H1 (cell line): Measurements from ENCODE around the gene ELFN1. TPM values are rescaled to one million over a fixed set of nuclear protein-coding genes. Genes with fewer than 3 reads are reported as not detected.

Experiments
- CTCF ChIA-PET: fragments of 300-600 bp; sonication (Branson Sonifier 250); formaldehyde crosslinking; loops from one replicate; lab custom pipeline; 2021; ENCODE audit not compliant: partially characterized antibody; lab: Charles Lee
- POLR2A ChIA-PET: fragments of 300-600 bp; sonication (Branson Sonifier 250); formaldehyde crosslinking; loops from one replicate; lab custom pipeline; 2021; ENCODE audit warnings: inconsistent platforms; ENCODE audit not compliant: partially characterized antibody; lab: Charles Lee
- DNase-seq, 2 experiments: peaks; one replicate each; pipeline versions ENCODE4 v3.0.0 to v3.0.0-alpha.2; 2010 to 2022; ENCODE audit warnings: low spot score in 2 of 2, low read depth in 1 of 2, mixed read lengths in 1 of 2
- FAIRE-seq: peaks from 2 replicates; lab custom pipeline; 2011; peaks lifted over from hg19 to GRCh38; lab: Jason Lieb, UNC
- H2AFZ ChIP-seq: 2 replicates; pipeline ENCODE4 v1.8.1; 2012; ENCODE audit warnings: low read length, inconsistent platforms
- H2AK5ac ChIP-seq: 2 replicates; pipeline ENCODE4 v1.6.1; 2013; ENCODE audit warnings: low read depth, low read length
- H2BK120ac ChIP-seq: replicated peaks from 2 replicates; pipeline ENCODE3; 2013; ENCODE audit warnings: low read depth, low read length, inconsistent platforms
- H2BK12ac ChIP-seq: 2 replicates; pipeline ENCODE4 v1.6.1; 2013; ENCODE audit warnings: low read depth, low read length
- H2BK15ac ChIP-seq: 2 replicates; pipeline ENCODE4 v1.6.1; 2013; ENCODE audit warnings: low read length
- H2BK20ac ChIP-seq: 2 replicates; pipeline ENCODE4 v1.6.1; 2013; ENCODE audit warnings: low read length
- H2BK5ac ChIP-seq: 2 replicates; pipeline ENCODE4 v1.6.1; 2013; ENCODE audit warnings: low read depth, low read length
- H3K14ac ChIP-seq: 2 replicates; pipeline ENCODE4 v1.6.1; 2013; ENCODE audit warnings: inconsistent platforms; ENCODE audit not compliant: insufficient read length
- H3K18ac ChIP-seq: 2 replicates; pipeline ENCODE4 v1.6.1; 2013; ENCODE audit warnings: low read length; ENCODE audit errors: extremely low read depth
- H3K23ac ChIP-seq: 2 replicates; pipeline ENCODE4 v1.6.1; 2013; ENCODE audit warnings: inconsistent platforms; ENCODE audit not compliant: insufficient read length
- H3K23me2 ChIP-seq: 2 replicates; pipeline ENCODE4 v1.6.1; 2013; ENCODE audit warnings: low read depth, low read length
- H3K27ac ChIP-seq: 2 replicates; pipeline ENCODE4 v1.6.1; 2011; ENCODE audit warnings: low read depth, low read length, inconsistent platforms
- H3K27me3 ChIP-seq, 4 experiments: replicated peaks in 1 of 4; 1 replicate in 1 of 4; 2 replicates in 3 of 4; pipeline versions ENCODE4 v1.6.1 to v1.8.1; 2011 to 2013; ENCODE audit warnings: low read length in 3 of 4, mild to moderate bottlenecking in 3 of 4, inconsistent platforms in 2 of 4, mixed read lengths in 2 of 4, moderate library complexity in 1 of 4; ENCODE audit not compliant: control insufficient read depth in 3 of 4, insufficient read depth in 3 of 4; ENCODE audit errors: extremely low read depth in 1 of 4
- H3K36me3 ChIP-seq, 4 experiments: 2 replicates each; pipeline versions ENCODE4 v1.6.1 to v1.8.1; 2011 to 2013; ENCODE audit warnings: mild to moderate bottlenecking in 4 of 4, low read length in 3 of 4, moderate library complexity in 2 of 4, control low read depth in 1 of 4, inconsistent platforms in 1 of 4; ENCODE audit not compliant: insufficient read depth in 4 of 4, control insufficient read depth in 2 of 4
- H3K4ac ChIP-seq: replicated peaks from 2 replicates; pipeline ENCODE3; 2013; ENCODE audit warnings: low read length, low read depth, mixed read lengths, inconsistent platforms; ENCODE audit not compliant: insufficient read length
- H3K4me1 ChIP-seq, 4 experiments: replicated peaks in 1 of 4; 1 replicate in 1 of 4; 2 replicates in 3 of 4; pipeline versions ENCODE4 v1.6.1 to v1.8.1; 2011 to 2013; ENCODE audit warnings: low read length in 3 of 4, inconsistent platforms in 2 of 4, mixed read lengths in 1 of 4; ENCODE audit not compliant: insufficient read depth in 4 of 4, control insufficient read depth in 3 of 4
- H3K4me2 ChIP-seq, 2 experiments: 2 replicates each; pipeline versions ENCODE4 v1.6.1 to v1.8.1; 2011 to 2013; ENCODE audit warnings: low read depth in 2 of 2, low read length in 2 of 2, control low read depth in 1 of 2, inconsistent platforms in 1 of 2, mild to moderate bottlenecking in 1 of 2; ENCODE audit not compliant: insufficient read depth in 1 of 2
- H3K4me3 ChIP-seq, 4 experiments: fragments of 200-600, 300-600 bp in 1 of 4; sonication (generic), shearing (Covaris generic), sonication (Bioruptor Twin) in 1 of 4; 2 replicates each; pipeline versions ENCODE4 v1.5.1 to v1.8.1; 2011 to 2016; ENCODE audit warnings: low read length in 4 of 4, low read depth in 3 of 4, control low read depth in 2 of 4, inconsistent platforms in 2 of 4, mild to moderate bottlenecking in 2 of 4, mixed read lengths in 1 of 4, moderate library complexity in 1 of 4; ENCODE audit not compliant: insufficient read depth in 2 of 4; ENCODE audit errors: extremely low read depth in 1 of 4
- H3K56ac ChIP-seq: replicated peaks from 2 replicates; pipeline ENCODE3; 2013; ENCODE audit warnings: low read depth, mild to moderate bottlenecking, mixed read lengths, low read length, inconsistent platforms; ENCODE audit not compliant: insufficient read length
- H3K79me1 ChIP-seq: 2 replicates; pipeline ENCODE4 v1.6.1; 2013; ENCODE audit warnings: low read depth, low read length, control low read depth
- H3K79me2 ChIP-seq, 2 experiments: 2 replicates each; pipeline versions ENCODE4 v1.6.1 to v1.8.1; 2012 to 2013; ENCODE audit warnings: low read length in 2 of 2, mild to moderate bottlenecking in 2 of 2, inconsistent platforms in 1 of 2; ENCODE audit not compliant: insufficient read depth in 2 of 2, control insufficient read depth in 1 of 2
- H3K9ac ChIP-seq, 4 experiments: replicated peaks in 1 of 4; 1 replicate in 1 of 4; 2 replicates in 3 of 4; pipeline versions ENCODE4 v1.6.1 to v1.8.1; 2011 to 2013; ENCODE audit warnings: low read depth in 3 of 4, low read length in 3 of 4, control low read depth in 2 of 4, mild to moderate bottlenecking in 2 of 4, moderate library complexity in 2 of 4, inconsistent platforms in 1 of 4; ENCODE audit errors: extremely low read depth in 1 of 4
- H3K9me3 ChIP-seq, 2 experiments: 2 replicates each; pipeline versions ENCODE4 v1.6.1 to v1.8.1; 2012 to 2013; ENCODE audit warnings: mild to moderate bottlenecking in 2 of 2, moderate library complexity in 2 of 2, control low read depth in 1 of 2, inconsistent platforms in 1 of 2, low read depth in 1 of 2, low read length in 1 of 2, mixed read lengths in 1 of 2; ENCODE audit not compliant: insufficient read depth in 2 of 2
- H4K20me1 ChIP-seq, 2 experiments: replicated peaks in 1 of 2; 2 replicates each; pipeline versions ENCODE3 to v1.8.1; 2011 to 2013; ENCODE audit warnings: inconsistent platforms in 2 of 2, low read length in 2 of 2, mild to moderate bottlenecking in 1 of 2; ENCODE audit not compliant: insufficient read depth in 2 of 2, control insufficient read depth in 1 of 2
- H4K5ac ChIP-seq: 2 replicates; pipeline ENCODE4 v1.6.1; 2013; ENCODE audit warnings: low read length, low read depth, mixed read lengths, inconsistent platforms; ENCODE audit not compliant: insufficient read length
- H4K8ac ChIP-seq: 2 replicates; pipeline ENCODE4 v1.8.0; 2013; ENCODE audit warnings: mild to moderate bottlenecking, moderate library complexity, low read length, inconsistent platforms; ENCODE audit not compliant: insufficient read depth; ENCODE audit errors: extremely low read depth
- H4K91ac ChIP-seq: replicated peaks from 2 replicates; pipeline ENCODE3; 2013; ENCODE audit warnings: low read length, mixed read lengths, inconsistent platforms; ENCODE audit not compliant: insufficient read length
- GTF2F1 ChIP-seq: IDR thresholded peaks from 2 replicates; pipeline ENCODE4 v1.6.1; 2012; ENCODE audit warnings: low read depth, low read length, improper control_type of control experiment, borderline replicate concordance
- POU5F1 ChIP-seq: IDR thresholded peaks from 2 replicates; pipeline ENCODE4 v1.6.1; 2011; ENCODE audit warnings: low read depth, mild to moderate bottlenecking, low read length, moderate library complexity
- RAD21 ChIP-seq, 2 experiments: IDR thresholded peaks in 1 of 2; conservative IDR thresholded peaks in 1 of 2; 2 replicates each; pipeline ENCODE4 v1.6.1; 2011; ENCODE audit warnings: low read depth in 2 of 2, low read length in 2 of 2, improper control_type of control experiment in 1 of 2, inconsistent platforms in 1 of 2, mild to moderate bottlenecking in 1 of 2, moderate library complexity in 1 of 2
- SIN3A ChIP-seq, 2 experiments: IDR thresholded peaks in 1 of 2; conservative IDR thresholded peaks in 1 of 2; 2 replicates each; pipeline ENCODE4 v1.6.1; 2011 to 2012; ENCODE audit warnings: low read length in 2 of 2, improper control_type of control experiment in 1 of 2, low read depth in 1 of 2, mild to moderate bottlenecking in 1 of 2
- SIRT6 ChIP-seq: IDR thresholded peaks from one replicate; pipeline ENCODE4 v1.7.1; 2012; ENCODE audit warnings: low read length, inconsistent platforms
- ZNF274 ChIP-seq: IDR thresholded peaks from 2 replicates; pipeline ENCODE4 v1.7.0; 2012; ENCODE audit warnings: low read length, borderline replicate concordance; ENCODE audit errors: extremely low read depth
- WGBS, 2 experiments: shearing (Covaris generic) in 1 of 2; methylation state at CpG; one replicate each; pipeline versions ENCODE4 v1.1.6 to v1.1.7; 2013 to 2015; ENCODE audit warnings: low lambda C conversion rate in 2 of 2, mixed read lengths in 2 of 2, inconsistent platforms in 1 of 2, low coverage in 1 of 2, missing lambda C conversion rate in 1 of 2; ENCODE audit not compliant: insufficient replicate concordance in 2 of 2, insufficient coverage in 1 of 2, insufficient read length in 1 of 2; ENCODE audit errors: extremely low coverage in 1 of 2, missing lambda C conversion rate in 1 of 2; 5-methylcytosine and 5-hydroxymethylcytosine counted together
- polyA plus RNA-seq, 7 experiments: library from polyadenylated mRNA; depleted of rRNA in 3 of 7; stranded (reverse) in 5 of 7; unstranded in 2 of 7; fragments of >200 nt in 5 of 7; fragments of 200-250 nt in 2 of 7; gene quantifications; 1 replicate in 5 of 7; 2 replicates in 1 of 7; 4 replicates in 1 of 7; pipeline versions ENCODE4 v1.2.1 to v1.2.3, GENCODE V29; 2011 to 2013; ENCODE audit warnings: missing spikeins in 2 of 7, mixed read lengths in 2 of 7
- total RNA-seq: library from RNA; stranded (reverse); fragmentation: NEBNext Ultra II Directional; extraction: Animal tissue kit (Norgen Biotek cat#: 25700); gene quantifications from 2 replicates; pipeline ENCODE4 v1.2.1, GENCODE V29; 2021

ELFN1 gene
- total and polyA plus RNA-seq, 2 of the 8 experiments (the other 6 are each of a cell fraction or from before 2014, with no cell fraction given), result 2.0 to 4.5 TPM

DNA sequence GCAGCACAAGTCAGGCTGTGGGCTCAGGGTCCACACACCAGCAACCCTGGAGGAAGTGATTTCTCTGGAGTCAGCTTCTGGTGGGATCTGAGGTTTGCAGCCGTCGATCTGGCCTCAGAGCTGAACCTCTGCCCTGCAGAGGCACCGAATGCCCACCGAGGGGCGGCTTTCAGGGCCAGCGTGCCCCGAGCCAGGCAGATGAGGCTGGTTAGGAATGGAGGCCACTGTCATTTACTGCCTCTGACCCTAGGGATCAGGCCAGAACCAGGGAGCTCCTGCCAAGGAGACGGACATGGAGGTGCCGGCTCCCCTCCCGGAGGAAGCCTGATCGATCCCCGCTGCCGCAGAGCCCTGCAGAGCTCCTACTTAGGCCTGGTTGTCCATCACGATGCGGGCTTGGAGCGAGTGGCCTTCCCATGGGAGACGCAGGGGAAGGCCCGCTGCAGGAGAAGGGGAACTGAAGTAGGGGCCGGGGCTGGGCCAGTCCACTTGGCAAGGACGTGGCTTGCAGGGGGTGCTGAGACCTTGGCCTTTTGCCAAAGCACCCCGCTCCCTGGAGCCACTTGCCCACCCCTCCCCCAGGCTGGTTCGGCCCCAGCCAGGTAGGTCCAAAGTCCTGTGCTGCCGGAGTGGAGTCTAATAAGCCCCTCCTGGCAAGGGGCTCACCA, 19.6 kb upstream of the ELFN1 start:
- H2BK20ac ChIP-seq, result no peak overlapping the region
- no peak overlapping the region for H3K18ac ChIP-seq
- no peaks in the 10 kb centered on the region; the same call in 1 of the 2 replicates for H3K23me2 ChIP-seq
- H3K23ac ChIP-seq, result no peak overlapping the region
- H3K4me3 ChIP-seq, result no peak overlapping the region
- ChIA-PET POLR2A (no interaction called here), CTCF (interaction anchor here (0.7 to 4.3 kb wide), 10 partner anchors 11 to 219 kb away, joined by 3 to 31 read pairs (median 5); partner anchors contain the start of gene TMEM184A)
- H3K27me3 ChIP-seq, result peaks cover 0 to 2% (median 0%) of the 10 kb centered on the region in 4 experiments; a peak in 2 of 7 replicates
- no peaks in the 10 kb centered on the region for H3K9me3 ChIP-seq
- H2BK15ac ChIP-seq, result no peak overlapping the region
- no peak overlapping the region for H3K4me2 ChIP-seq
- H3K14ac ChIP-seq, result no peak overlapping the region
- H3K79me1 ChIP-seq, result no peaks in the 10 kb centered on the region
- H3K27ac ChIP-seq, result no peak overlapping the region
- H4K91ac ChIP-seq, result no peak overlapping the region
- no peak overlapping the region for H2AFZ ChIP-seq
- H4K5ac ChIP-seq, result no peak overlapping the region
- peaks cover 0 to 3% (median 0%) of the 10 kb centered on the region in 4 experiments; a peak in 2 of 7 replicates for H3K4me1 ChIP-seq
- H3K9ac ChIP-seq, result no peak overlapping the region
- H3K56ac ChIP-seq, result no peak overlapping the region
- peak in 1 of 2 experiments; percentile 46 for DNase-seq
- no peak overlapping the region for H2AK5ac ChIP-seq
- no peaks in the 10 kb centered on the region for H3K36me3 ChIP-seq
- H4K20me1 ChIP-seq, result peaks cover 0 to 4% of the 10 kb centered on the region in 2 experiments
- no peak overlapping the region for H2BK5ac ChIP-seq
- H3K4ac ChIP-seq, result peak overlapping the region; percentile 29
- WGBS, 2 experiments, result 92% methylated on average over 19 of the region's 23 CpGs; no CpG with 5 or more reads in 1 of the 2 experiments
- FAIRE-seq, result no peak
- 0 out of 2 replicates have a peak overlapping the region, but pooled peaks have one; percentile 20 for H4K8ac ChIP-seq
- H2BK12ac ChIP-seq, result no peak overlapping the region
- no peak overlapping the region for H2BK120ac ChIP-seq
- H3K79me2 ChIP-seq, result no peaks in the 10 kb centered on the region
- no peak for TF ChIP-seq SIRT6
- no peak for TF ChIP-seq SIN3A (conservative IDR thresholded peaks at IDR 0.05 in 1 of 2, IDR thresholded peaks at IDR 0.05 in 1 of 2; ENCODE audit: low read depth in 1 of 2, low read length in 2 of 2)
- TF ChIP-seq RAD21 (IDR thresholded peaks at IDR 0.05 in 1 of 2, conservative IDR thresholded peaks at IDR 0.05 in 1 of 2; ENCODE audit: low read depth in 2 of 2, low read length in 2 of 2), result peak in 1 of 2 experiments; percentile 35; a peak in 1 of 4 replicates
- no peak for TF ChIP-seq ZNF274
- no peak for TF ChIP-seq GTF2F1
- TF ChIP-seq POU5F1, result no peak
